HG02763 (cell line): ENCODE results near the gene UBXN4.
"Not testable (repeated sequence)": the region's sequence is repeated elsewhere in the genome, so short reads cannot be mapped to it uniquely, and the experiment has no call there.

Experiments
- ATAC-seq: cut with Tn5 transposase; IDR thresholded peaks from one replicate; pipeline ENCODE4 v1.9.1; 2021; ENCODE audit warnings: mild to moderate bottlenecking, moderate library complexity; ENCODE audit not compliant: unreplicated experiment

UBXN4 gene

GRCh38 chr2:135800513-135801460, 59.1 kb downstream of the UBXN4 start:
- no peak for ATAC-seq

- ATAC-seq: no peak
These were observed 60.7 kb downstream of the UBXN4 start for GRCh38 chr2:135802350-135802749.

GRCh38 chr2:135803278-135803677, 61.6 kb downstream of the UBXN4 start:
- ATAC-seq: no peak

- ATAC-seq: not testable (repeated sequence)
These were observed 66.2 kb downstream of the UBXN4 start for GRCh38 chr2:135807874-135808273.

- ATAC-seq: no peak
These were observed 71.4 kb downstream of the UBXN4 start for GRCh38 chr2:135812907-135813511.

- no peak for ATAC-seq
These were observed 73.6 kb downstream of the UBXN4 start for GRCh38 chr2:135815269-135815668.

GRCh38 chr2:135817466-135817865, 75.8 kb downstream of the UBXN4 start:
- ATAC-seq: no peak

GRCh38 chr2:135817951-135818350, 76.3 kb downstream of the UBXN4 start:
- no peak for ATAC-seq

- no peak for ATAC-seq
These were observed 77.4 kb downstream of the UBXN4 start for GRCh38 chr2:135818937-135819610.

- ATAC-seq: peak; percentile 68
These were observed 78.5 kb downstream of the UBXN4 start for GRCh38 chr2:135820003-135820618.

GRCh38 chr2:135821190-135821589, 79.5 kb downstream of the UBXN4 start:
- no peak for ATAC-seq

GRCh38 chr2:135822855-135823254, 81.2 kb downstream of the UBXN4 start:
- ATAC-seq: no peak

GRCh38 chr2:135825131-135825530, 83.5 kb downstream of the UBXN4 start:
- no peak for ATAC-seq

GRCh38 chr2:135825550-135826176, 84.0 kb downstream of the UBXN4 start:
- no peak for ATAC-seq

- ATAC-seq: no peak
These were observed 84.9 kb downstream of the UBXN4 start for GRCh38 chr2:135826544-135826943.

GRCh38 chr2:135829378-135830135, 87.9 kb downstream of the UBXN4 start:
- no peak for ATAC-seq

GRCh38 chr2:135831180-135831812, 89.6 kb downstream of the UBXN4 start:
- ATAC-seq: no peak

- no peak for ATAC-seq
These were observed 91.2 kb downstream of the UBXN4 start for GRCh38 chr2:135832891-135833290.
